ENCODE measurements around the gene UBA1. TPM values are rescaled to one million over a fixed set of nuclear protein-coding genes. Genes with fewer than 3 reads are reported as not detected.
A peak's percentile ranks its signal among the peaks of the same experiment; 100 is the strongest.

UBA1 gene
- total RNA-seq, 1 donor from 2014 or later = 235 TPM

DNA sequence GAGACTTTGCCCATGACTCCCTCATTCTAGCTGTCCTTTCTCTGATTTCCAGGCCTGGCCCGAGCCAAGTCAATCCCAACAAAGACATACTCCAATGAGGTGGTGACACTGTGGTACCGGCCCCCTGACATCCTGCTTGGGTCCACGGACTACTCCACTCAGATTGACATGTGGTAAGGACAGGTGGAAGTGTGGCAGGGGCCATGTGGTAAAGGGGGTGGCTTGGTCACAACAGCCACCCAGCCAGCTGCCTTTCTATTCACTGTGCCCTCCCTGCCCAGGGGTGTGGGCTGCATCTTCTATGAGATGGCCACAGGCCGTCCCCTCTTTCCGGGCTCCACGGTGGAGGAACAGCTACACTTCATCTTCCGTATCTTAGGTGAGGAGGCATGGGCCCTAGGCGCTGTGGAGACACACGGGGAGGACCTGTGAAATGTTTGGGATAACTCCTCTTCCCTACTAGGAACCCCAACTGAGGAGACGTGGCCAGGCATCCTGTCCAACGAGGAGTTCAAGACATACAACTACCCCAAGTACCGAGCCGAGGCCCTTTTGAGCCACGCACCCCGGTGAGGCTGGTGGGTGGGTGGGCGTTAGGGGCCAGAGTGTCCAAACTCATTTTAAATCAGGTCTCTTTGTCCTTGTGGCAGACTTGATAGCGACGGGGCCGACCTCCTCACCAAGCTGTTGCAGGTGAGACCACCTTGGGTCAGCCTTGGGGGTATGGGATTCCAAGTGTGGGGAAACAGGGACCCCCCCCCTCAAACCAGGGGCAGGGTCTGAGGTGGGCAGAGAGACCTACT lies 33.1 kb downstream of the UBA1 start:
- Mint-ChIP-seq H3K27me3 (no peaks in the 10 kb centered on the region), H3K27ac (no peak overlapping the region), H3K4me3 (no peak overlapping the region), H3K36me3 (ENCODE audit: low read depth) (peaks cover 63% of the 10 kb centered on the region), H3K9me3 (no peaks in the 10 kb centered on the region), H3K4me1 (peaks cover 2% of the 10 kb centered on the region)
- TF ChIP-seq CTCF (IDR thresholded peaks at IDR 0.05) = no peak
- no peak for DNase-seq
- ChIA-PET POLR2A (no interaction called here), CTCF (no interaction called here)
- ATAC-seq (ENCODE audit: low read depth) = no peak
- intact Hi-C loops (cut with micrococcal nuclease) = no loop called here

GRCh38 chrX:47227334-47227583 lies 33.6 kb downstream of the UBA1 start:
- peaks cover 61% of the 10 kb centered on the region for H3K36me3 Mint-ChIP-seq (ENCODE audit: low read depth)
- H3K27ac Mint-ChIP-seq = no peak overlapping the region
- TF ChIP-seq CTCF (IDR thresholded peaks at IDR 0.05) = no peak
- ChIA-PET POLR2A (no interaction called here), CTCF (no interaction called here)
- no peak overlapping the region for H3K4me3 Mint-ChIP-seq
- DNase-seq = no peak
- H3K27me3 Mint-ChIP-seq = no peaks in the 10 kb centered on the region
- intact Hi-C loops (cut with micrococcal nuclease) = no loop called here
- peaks cover under 1% of the 10 kb centered on the region for H3K4me1 Mint-ChIP-seq
- no peak for ATAC-seq (ENCODE audit: low read depth)
- H3K9me3 Mint-ChIP-seq = no peaks in the 10 kb centered on the region

DNA sequence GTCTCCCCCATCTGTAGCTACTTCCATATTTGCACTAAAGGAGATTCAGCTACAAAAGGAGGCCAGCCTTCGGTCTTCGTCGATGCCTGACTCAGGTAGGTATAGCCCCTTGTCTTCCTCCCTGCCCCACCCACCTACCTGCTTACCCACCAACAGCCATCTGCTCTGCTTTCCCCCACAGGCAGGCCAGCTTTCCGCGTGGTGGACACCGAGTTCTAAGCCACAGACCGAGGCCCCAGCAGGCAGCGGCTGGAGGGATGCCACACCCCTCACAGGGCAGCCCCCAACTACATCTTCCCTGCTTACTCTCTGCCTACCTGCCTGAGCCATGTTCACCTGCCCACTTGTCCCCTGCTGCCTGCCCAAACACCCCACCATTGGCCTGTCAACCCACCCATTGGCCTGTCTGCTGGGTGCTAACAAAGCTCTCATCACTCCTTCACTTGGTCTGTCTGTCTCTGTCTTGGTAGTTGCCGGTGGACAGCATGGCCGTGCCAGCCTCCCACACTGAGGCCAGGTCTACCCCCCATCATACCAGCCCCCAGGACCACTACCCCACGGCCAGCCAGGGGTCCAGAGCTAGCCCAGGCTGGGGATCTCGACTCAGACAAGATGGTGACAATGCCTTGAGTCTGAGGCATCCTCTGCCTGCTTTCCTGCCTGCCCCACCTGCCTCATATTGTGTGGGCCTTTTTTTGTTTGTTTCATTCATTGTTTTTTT lies 35.1 kb downstream of the UBA1 start:
- CTCF ChIA-PET = no interaction called here
- no peak for ATAC-seq (ENCODE audit: low read depth)
- Mint-ChIP-seq H3K4me3 (no peak overlapping the region), H3K4me1 (no peaks in the 10 kb centered on the region), H3K9me3 (no peaks in the 10 kb centered on the region), H3K27ac (no peak overlapping the region), H3K36me3 (ENCODE audit: low read depth) (peaks cover 59% of the 10 kb centered on the region), H3K27me3 (no peaks in the 10 kb centered on the region)
- POLR2A ChIA-PET = interaction anchor here (0.6 to 1.3 kb wide), 3 partner anchors 8 to 255 kb away, joined by 3 to 5 read pairs (median 4); no protein-coding TSS in a partner anchor
- DNase-seq = no peak
- TF ChIP-seq CTCF (IDR thresholded peaks at IDR 0.05) = no peak
- intact Hi-C loops (cut with micrococcal nuclease) = no loop called here

GRCh38 chrX:47229427-47229826 lies 35.8 kb downstream of the UBA1 start:
- Mint-ChIP-seq H3K9me3 (no peaks in the 10 kb centered on the region), H3K27ac (no peak overlapping the region), H3K36me3 (ENCODE audit: low read depth) (peaks cover 51% of the 10 kb centered on the region), H3K4me3 (no peak overlapping the region), H3K4me1 (peaks cover 2% of the 10 kb centered on the region), H3K27me3 (no peaks in the 10 kb centered on the region)
- CTCF ChIA-PET = no interaction called here
- TF ChIP-seq CTCF (IDR thresholded peaks at IDR 0.05) = no peak
- POLR2A ChIA-PET = interaction anchor here (0.6 to 1.3 kb wide), 2 partner anchors 12 to 255 kb away, joined by 3 to 4 read pairs; no protein-coding TSS in a partner anchor
- intact Hi-C loops (cut with micrococcal nuclease) = no loop called here
- ATAC-seq (ENCODE audit: low read depth) = no peak
- DNase-seq = no peak

DNA sequence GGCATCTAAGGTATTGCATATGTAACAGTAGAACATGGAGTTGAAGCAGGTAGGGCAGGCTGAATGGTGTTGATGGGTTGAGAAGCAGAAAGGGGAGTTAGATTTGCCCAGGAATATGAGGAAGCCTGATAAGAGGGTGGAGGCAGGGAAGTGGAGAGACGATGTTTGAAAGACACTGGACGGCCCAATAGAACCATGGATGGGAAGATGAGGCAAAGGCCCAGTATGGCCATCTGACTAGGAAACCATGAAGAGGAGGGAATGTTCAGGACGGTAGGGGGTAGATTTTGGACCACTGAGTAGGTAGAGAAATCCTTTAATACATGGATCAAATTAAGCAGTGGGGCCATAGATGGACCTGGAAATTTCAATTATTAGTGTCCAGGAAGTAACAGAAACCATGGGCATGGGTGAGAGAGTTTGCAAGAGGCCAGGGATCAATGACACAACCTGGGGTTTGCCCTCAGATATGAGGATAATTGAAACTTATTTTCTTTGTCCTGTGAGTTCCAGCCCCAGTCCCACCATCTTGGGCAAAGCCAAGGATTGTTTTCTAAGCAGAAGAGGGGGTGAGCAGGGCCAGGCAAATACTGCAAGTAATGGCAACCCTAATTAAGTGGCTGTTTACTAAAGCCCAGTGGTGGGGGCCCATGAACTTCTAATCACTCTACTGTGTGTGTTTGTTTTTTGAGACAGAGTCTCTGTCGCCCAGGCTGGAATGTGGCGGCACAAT lies 36.7 kb downstream of the UBA1 start:
- H3K4me1 Mint-ChIP-seq = peaks cover 7% of the 10 kb centered on the region
- no peak for ATAC-seq (ENCODE audit: low read depth)
- H3K36me3 Mint-ChIP-seq (ENCODE audit: low read depth) = peaks cover 44% of the 10 kb centered on the region
- no peak for TF ChIP-seq CTCF (IDR thresholded peaks at IDR 0.05)
- no peaks in the 10 kb centered on the region for H3K9me3 Mint-ChIP-seq
- CTCF ChIA-PET = no interaction called here
- POLR2A ChIA-PET = interaction anchor here (1.3 to 1.6 kb wide), 1 partner anchor 12 kb away, joined by 4 to 6 read pairs; no protein-coding TSS in a partner anchor
- no peak for DNase-seq
- no peaks in the 10 kb centered on the region for H3K27me3 Mint-ChIP-seq
- intact Hi-C loops (cut with micrococcal nuclease) = loop anchor here (5.0 kb wide), 1 partner anchor 422 kb away; the partner anchor contains the start of gene ELK1
- H3K27ac Mint-ChIP-seq = peak overlapping the region; percentile 32
- no peak overlapping the region for H3K4me3 Mint-ChIP-seq

Data from activated B cell treated with CpG ODN at 0.5 μM for 24 hours (primary cell).